OCI-LY1 (cell line): ENCODE data around the gene MFNG.

Experiments
- CTCF ChIP-seq: fragments of 200-600 bp; sonication (generic), shearing (Covaris generic); IDR thresholded peaks from 2 replicates; pipeline ENCODE4 v1.5.1; 2017; ENCODE audit warnings: mild to moderate bottlenecking, antibody characterized with exemption, low read length, moderate library complexity, mixed read lengths
- EZH2 ChIP-seq: fragments of 200-600 bp; sonication (generic), shearing (Covaris generic); IDR thresholded peaks from 2 replicates; pipeline ENCODE4 v1.8.0; 2017; ENCODE audit warnings: borderline replicate concordance, mixed run types, mild to moderate bottlenecking, antibody characterized with exemption, low read length, moderate library complexity, mixed read lengths

GRCh38 chr22:37456346-37456745 lies 29.8 kb downstream of the MFNG start:
- TF ChIP-seq CTCF = no peak
- TF ChIP-seq EZH2 = no peak
